ENCODE data around the gene CTSL. TPM values are rescaled to one million over a fixed set of nuclear protein-coding genes. Genes with fewer than 3 reads are reported as not detected.
"Not testable (repeated sequence)": the region's sequence is repeated elsewhere in the genome, so short reads cannot be mapped to it uniquely, and the experiment has no call there.

Gene CTSL
- total RNA-seq, 2 donors from 2014 or later = 3.4 to 4.0 TPM

DNA sequence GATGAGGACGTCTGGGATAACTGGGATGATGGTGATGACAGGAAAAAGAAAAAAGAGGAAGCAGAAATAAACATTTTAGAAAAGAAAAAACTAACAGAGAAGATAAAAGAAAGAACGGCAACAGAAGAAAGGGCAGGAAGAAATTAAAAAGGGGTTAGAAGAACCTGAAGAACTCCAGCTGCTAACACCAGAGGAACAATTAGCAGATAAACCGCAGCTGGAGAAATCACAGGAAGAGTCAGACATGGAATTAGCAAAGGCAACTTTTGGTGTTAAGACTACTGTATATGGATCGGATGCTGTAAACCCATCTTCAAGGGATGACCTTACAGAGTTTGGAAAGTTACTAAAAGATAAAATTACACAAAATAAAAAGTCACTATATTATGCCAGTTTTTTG is 15.4 kb downstream of the CTSL start:
- ATAC-seq (no peak), DNase-seq (no peak)
- Mint-ChIP-seq H3K36me3 (ENCODE audit: low read depth) (peaks cover 2% of the 10 kb centered on the region), H3K27ac (no peak overlapping the region), H3K27me3 (peaks cover 25% of the 10 kb centered on the region), H3K4me1 (no peaks in the 10 kb centered on the region), H3K4me3 (peak overlapping the region; percentile 1)
- H3K9me3 ChIP-seq (ENCODE audit: control insufficient read depth, low read length, poor library complexity, severe bottlenecking) = no peaks in the 10 kb centered on the region

GRCh38 chr9:87741891-87742290 is 16.0 kb downstream of the CTSL start:
- DNase-seq = no peak
- H3K36me3 Mint-ChIP-seq (ENCODE audit: low read depth) = peaks cover 2% of the 10 kb centered on the region
- H3K27me3 Mint-ChIP-seq = peaks cover 25% of the 10 kb centered on the region

GRCh38 chr9:87742813-87743428 is 17.0 kb downstream of the CTSL start:
- H3K4me3 Mint-ChIP-seq = no peak overlapping the region
- DNase-seq = no peak
- H3K36me3 Mint-ChIP-seq (ENCODE audit: low read depth) = peaks cover 2% of the 10 kb centered on the region

More at GRCh38 chr9:87741891-87742290, 16.0 kb downstream of the CTSL start:
- no peak overlapping the region for H3K4me3 Mint-ChIP-seq
- H3K9me3 ChIP-seq (ENCODE audit: control insufficient read depth, low read length, poor library complexity, severe bottlenecking) = no peaks in the 10 kb centered on the region
- no peaks in the 10 kb centered on the region for H3K4me1 Mint-ChIP-seq
- no peak overlapping the region for H3K27ac Mint-ChIP-seq
- ATAC-seq = no peak

GRCh38 chr9:87744247-87744646 is 18.3 kb downstream of the CTSL start:
- H3K4me1 Mint-ChIP-seq; H3K4me3 Mint-ChIP-seq; H3K9me3 ChIP-seq (ENCODE audit: control insufficient read depth, low read length, poor library complexity, severe bottlenecking); H3K36me3 Mint-ChIP-seq (ENCODE audit: low read depth); H3K27ac Mint-ChIP-seq; DNase-seq; ATAC-seq: not testable (repeated sequence)
- H3K27me3 Mint-ChIP-seq = peaks cover 22% of the 10 kb centered on the region

More at GRCh38 chr9:87742813-87743428, 17.0 kb downstream of the CTSL start:
- H3K9me3 ChIP-seq (ENCODE audit: control insufficient read depth, low read length, poor library complexity, severe bottlenecking) = no peaks in the 10 kb centered on the region
- peaks cover 25% of the 10 kb centered on the region for H3K27me3 Mint-ChIP-seq
- H3K4me1 Mint-ChIP-seq = no peaks in the 10 kb centered on the region
- no peak overlapping the region for H3K27ac Mint-ChIP-seq
- no peak for ATAC-seq

GRCh38 chr9:87746186-87746585 is 20.3 kb downstream of the CTSL start:
- DNase-seq (no peak), ATAC-seq (no peak)
- H3K27ac Mint-ChIP-seq = no peak overlapping the region
- H3K4me3 Mint-ChIP-seq = no peak overlapping the region
- no peaks in the 10 kb centered on the region for H3K36me3 Mint-ChIP-seq (ENCODE audit: low read depth)
- peaks cover 5% of the 10 kb centered on the region for H3K27me3 Mint-ChIP-seq
- no peaks in the 10 kb centered on the region for H3K9me3 ChIP-seq (ENCODE audit: control insufficient read depth, low read length, poor library complexity, severe bottlenecking)
- no peaks in the 10 kb centered on the region for H3K4me1 Mint-ChIP-seq

GRCh38 chr9:87748881-87749280 is 23.0 kb downstream of the CTSL start:
- H3K27ac Mint-ChIP-seq = no peak overlapping the region
- no peaks in the 10 kb centered on the region for H3K36me3 Mint-ChIP-seq (ENCODE audit: low read depth)
- no peaks in the 10 kb centered on the region for H3K4me1 Mint-ChIP-seq
- H3K9me3 ChIP-seq (ENCODE audit: control insufficient read depth, low read length, poor library complexity, severe bottlenecking) = no peaks in the 10 kb centered on the region
- no peak overlapping the region for H3K4me3 Mint-ChIP-seq
- ATAC-seq = no peak
- no peaks in the 10 kb centered on the region for H3K27me3 Mint-ChIP-seq
- no peak for DNase-seq

- DNase-seq (no peak), ATAC-seq (no peak)
- no peak overlapping the region for H3K27ac Mint-ChIP-seq
- H3K4me1 Mint-ChIP-seq = no peaks in the 10 kb centered on the region
- no peaks in the 10 kb centered on the region for H3K9me3 ChIP-seq (ENCODE audit: control insufficient read depth, low read length, poor library complexity, severe bottlenecking)
- no peaks in the 10 kb centered on the region for H3K36me3 Mint-ChIP-seq (ENCODE audit: low read depth)
- H3K27me3 Mint-ChIP-seq = no peaks in the 10 kb centered on the region
- H3K4me3 Mint-ChIP-seq = no peak overlapping the region
Measured at GRCh38 chr9:87749335-87750035, 23.6 kb downstream of the CTSL start.

DNA sequence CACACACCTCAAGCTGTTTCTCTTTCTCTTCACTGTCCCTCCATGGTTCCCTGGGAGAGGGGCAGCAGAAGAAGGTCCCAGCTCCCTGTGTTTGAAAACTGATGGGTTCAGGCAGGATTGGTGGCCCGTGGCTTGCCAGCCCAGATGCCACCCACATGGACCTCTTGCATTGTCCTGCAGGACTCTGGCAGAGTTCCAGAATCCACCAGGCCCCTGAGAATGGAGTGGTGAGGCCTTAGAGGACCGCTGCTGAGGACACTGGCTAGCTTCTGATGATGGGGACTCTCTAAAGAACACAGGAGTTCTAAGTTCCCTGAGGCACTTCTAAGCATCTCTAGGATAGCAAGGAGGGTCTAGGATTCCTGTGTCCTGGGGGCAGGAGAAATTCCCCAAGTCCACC is 24.8 kb downstream of the CTSL start:
- no peaks in the 10 kb centered on the region for H3K4me1 Mint-ChIP-seq
- DNase-seq = no peak
- H3K27ac Mint-ChIP-seq = no peak overlapping the region
- ATAC-seq = no peak
- no peaks in the 10 kb centered on the region for H3K36me3 Mint-ChIP-seq (ENCODE audit: low read depth)
- no peak overlapping the region for H3K4me3 Mint-ChIP-seq
- no peaks in the 10 kb centered on the region for H3K9me3 ChIP-seq (ENCODE audit: control insufficient read depth, low read length, poor library complexity, severe bottlenecking)
- H3K27me3 Mint-ChIP-seq = no peaks in the 10 kb centered on the region

DNA sequence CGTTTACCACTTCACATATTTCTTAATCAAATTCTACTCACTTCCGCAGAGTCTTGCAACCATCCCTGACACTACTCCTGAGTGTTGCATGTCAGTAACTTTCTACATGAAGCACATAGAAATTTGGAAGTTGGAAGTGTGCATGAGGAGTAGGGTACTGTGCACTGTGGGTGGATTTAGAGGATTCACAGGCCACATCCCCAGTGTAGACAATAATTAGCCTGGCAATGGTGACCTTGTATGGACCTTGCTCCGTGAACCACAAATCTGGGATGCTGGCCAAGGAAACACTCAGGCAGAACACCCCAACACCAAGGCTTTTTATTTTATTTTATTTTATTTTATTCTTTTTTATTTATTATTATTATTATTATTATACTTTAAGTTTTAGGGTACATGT is 25.5 kb downstream of the CTSL start:
- Mint-ChIP-seq H3K4me1 (no peaks in the 10 kb centered on the region), H3K27ac (no peak overlapping the region), H3K36me3 (ENCODE audit: low read depth) (no peaks in the 10 kb centered on the region), H3K27me3 (no peaks in the 10 kb centered on the region), H3K4me3 (no peak overlapping the region)
- DNase-seq (no peak), ATAC-seq (no peak)
- H3K9me3 ChIP-seq (ENCODE audit: control insufficient read depth, low read length, poor library complexity, severe bottlenecking) = no peaks in the 10 kb centered on the region

DNA sequence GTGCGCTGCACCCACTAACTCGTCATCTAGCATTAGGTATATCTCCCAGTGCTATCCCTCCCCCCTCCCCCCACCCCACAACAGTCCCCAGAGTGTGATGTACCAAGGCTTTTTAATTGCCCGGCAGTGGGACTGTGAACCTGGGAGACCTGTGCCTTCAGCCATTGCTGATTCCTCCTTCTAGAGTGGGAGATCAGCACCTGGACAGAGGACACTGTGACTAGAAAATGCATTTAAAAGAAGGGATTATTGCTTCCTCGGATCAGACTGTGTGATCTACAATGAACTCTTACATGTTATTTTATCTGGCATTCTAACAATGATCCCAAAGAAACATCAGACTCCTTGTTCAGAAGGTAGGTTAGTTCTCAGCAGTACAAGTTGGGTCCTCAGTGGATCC is 25.9 kb downstream of the CTSL start:
- DNase-seq (no peak), ATAC-seq (no peak)
- H3K9me3 ChIP-seq (ENCODE audit: control insufficient read depth, low read length, poor library complexity, severe bottlenecking) = no peaks in the 10 kb centered on the region
- H3K27me3 Mint-ChIP-seq = no peaks in the 10 kb centered on the region
- H3K4me1 Mint-ChIP-seq = no peaks in the 10 kb centered on the region
- H3K27ac Mint-ChIP-seq = no peak overlapping the region
- H3K36me3 Mint-ChIP-seq (ENCODE audit: low read depth) = no peaks in the 10 kb centered on the region
- H3K4me3 Mint-ChIP-seq = no peak overlapping the region

- no peaks in the 10 kb centered on the region for H3K9me3 ChIP-seq (ENCODE audit: control insufficient read depth, low read length, poor library complexity, severe bottlenecking)
- no peak for ATAC-seq
- Mint-ChIP-seq H3K27ac (no peak overlapping the region), H3K36me3 (ENCODE audit: low read depth) (no peaks in the 10 kb centered on the region), H3K4me1 (no peaks in the 10 kb centered on the region), H3K4me3 (no peak overlapping the region), H3K27me3 (no peaks in the 10 kb centered on the region)
- no peak for DNase-seq
Measured at GRCh38 chr9:87753313-87753712, 27.4 kb downstream of the CTSL start.

DNA sequence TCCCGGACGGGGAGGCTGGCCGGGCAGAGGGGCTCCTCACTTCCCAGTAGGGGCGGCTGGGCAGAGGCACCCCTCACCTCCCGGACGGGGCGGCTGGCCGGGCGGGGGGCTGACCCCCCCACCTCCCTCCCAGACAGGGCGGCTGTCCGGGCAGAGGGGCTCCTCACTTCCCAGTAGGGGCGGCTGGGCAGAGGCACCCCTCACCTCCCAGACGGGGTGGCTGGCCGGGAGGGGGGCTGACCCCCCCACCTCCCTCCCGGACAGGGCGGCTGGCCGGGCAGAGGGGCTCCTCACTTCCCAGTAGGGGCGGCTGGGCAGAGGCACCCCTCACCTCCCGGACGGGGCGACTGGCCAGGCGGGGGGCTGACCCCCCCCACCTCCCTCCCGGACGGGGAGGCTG is 32.4 kb downstream of the CTSL start:
- H3K4me1 Mint-ChIP-seq; H3K27me3 Mint-ChIP-seq; H3K9me3 ChIP-seq (ENCODE audit: control insufficient read depth, low read length, poor library complexity, severe bottlenecking); ATAC-seq; DNase-seq; H3K36me3 Mint-ChIP-seq (ENCODE audit: low read depth); H3K27ac Mint-ChIP-seq; H3K4me3 Mint-ChIP-seq: not testable (repeated sequence)

DNA sequence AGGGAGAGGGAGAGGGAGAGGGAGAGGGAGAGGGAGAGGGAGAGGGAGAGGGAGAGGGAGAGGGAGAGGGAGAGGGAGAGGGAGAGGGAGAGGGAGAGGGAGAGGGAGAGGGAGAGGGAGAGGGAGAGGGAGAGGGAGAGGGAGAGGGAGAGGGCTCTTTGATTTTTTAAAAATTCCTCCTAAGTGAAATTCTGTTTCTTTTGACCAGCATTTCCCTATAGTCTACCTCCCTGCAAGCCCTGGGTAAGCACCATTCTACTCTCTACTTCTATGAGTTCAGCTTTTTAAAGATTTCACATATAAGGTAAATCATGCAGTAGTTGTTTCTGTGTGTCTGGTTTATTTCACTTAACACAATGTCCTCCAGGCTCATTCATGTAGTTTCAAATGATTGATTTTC is 34.1 kb downstream of the CTSL start:
- not testable (repeated sequence) for DNase-seq; H3K9me3 ChIP-seq (ENCODE audit: control insufficient read depth, low read length, poor library complexity, severe bottlenecking); ATAC-seq; H3K4me1 Mint-ChIP-seq; H3K36me3 Mint-ChIP-seq (ENCODE audit: low read depth); H3K4me3 Mint-ChIP-seq; H3K27ac Mint-ChIP-seq
- H3K27me3 Mint-ChIP-seq = peaks cover 15% of the 10 kb centered on the region

- Mint-ChIP-seq H3K27ac (no peak overlapping the region), H3K36me3 (ENCODE audit: low read depth) (no peaks in the 10 kb centered on the region), H3K27me3 (peaks cover 15% of the 10 kb centered on the region), H3K4me1 (no peaks in the 10 kb centered on the region), H3K4me3 (no peak overlapping the region)
- DNase-seq (no peak), ATAC-seq (no peak)
- H3K9me3 ChIP-seq (ENCODE audit: control insufficient read depth, low read length, poor library complexity, severe bottlenecking) = no peaks in the 10 kb centered on the region
Measured at GRCh38 chr9:87760529-87760928, 34.6 kb downstream of the CTSL start.
